ENCODE measurements around the gene CDHR2. TPM values are rescaled to one million over a fixed set of nuclear protein-coding genes. Genes with fewer than 3 reads are reported as not detected.

CDHR2 gene
- total RNA-seq, 3 donors from 2014 or later (not counting 1 experiment from before 2014, with no cell fraction given) = 0.75 to 2.2 (median 1.8) TPM

DNA sequence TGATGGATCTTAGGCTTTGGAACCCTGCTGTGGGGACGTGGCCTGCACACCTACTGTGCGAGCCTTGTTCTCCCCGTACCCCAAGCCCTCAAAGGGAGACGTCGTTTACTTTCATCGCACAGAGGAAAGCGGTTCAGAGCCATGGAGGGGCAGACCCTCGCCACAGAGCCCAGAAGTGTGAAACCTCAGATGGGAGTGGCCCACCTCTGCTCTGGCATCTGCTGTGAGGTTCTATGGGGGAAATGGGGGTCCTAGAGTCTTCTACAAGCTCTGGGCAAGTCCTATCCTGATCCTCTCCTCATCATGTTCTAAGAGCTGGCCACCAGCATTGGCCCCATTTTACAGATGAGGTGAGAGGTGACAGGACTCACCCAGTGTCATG, 8.2 kb upstream of the CDHR2 start:
- 14% methylated on average over 8 of the region's 8 CpGs for whole genome bisulfite sequencing (ENCODE audit: insufficient coverage)
- Histone ChIP-seq H3K27ac (ENCODE audit: low read length) (peak overlapping the region; percentile 89), H3K9me3 (ENCODE audit: control insufficient read depth, insufficient read depth, low read length) (no peaks in the 10 kb centered on the region), H3K4me3 (ENCODE audit: low read length) (peak overlapping the region; percentile 67), H3K36me3 (ENCODE audit: control insufficient read depth, insufficient read depth, low read length) (no peaks in the 10 kb centered on the region), H3K27me3 (ENCODE audit: control insufficient read depth, insufficient read depth, low read length) (no peaks in the 10 kb centered on the region), H3K4me1 (ENCODE audit: control insufficient read depth, insufficient read depth, low read length) (peaks cover 63% of the 10 kb centered on the region)
- ATAC-seq = no peak
- peak; percentile 44 to 70 for DNase-seq
- intact Hi-C loops (cut with micrococcal nuclease) = no loop called here
- H3K4me3 Mint-ChIP-seq = peak overlapping the region; percentile 88
- no peaks in the 10 kb centered on the region for H3K27me3 Mint-ChIP-seq (ENCODE audit: low read depth in 2 of 2)
- no peaks in the 10 kb centered on the region for H3K9me3 Mint-ChIP-seq
- no peaks in the 10 kb centered on the region for H3K36me3 Mint-ChIP-seq
- peaks cover 56 to 61% of the 10 kb centered on the region in 2 donors for H3K4me1 Mint-ChIP-seq
- TF ChIP-seq, protein P1, sequence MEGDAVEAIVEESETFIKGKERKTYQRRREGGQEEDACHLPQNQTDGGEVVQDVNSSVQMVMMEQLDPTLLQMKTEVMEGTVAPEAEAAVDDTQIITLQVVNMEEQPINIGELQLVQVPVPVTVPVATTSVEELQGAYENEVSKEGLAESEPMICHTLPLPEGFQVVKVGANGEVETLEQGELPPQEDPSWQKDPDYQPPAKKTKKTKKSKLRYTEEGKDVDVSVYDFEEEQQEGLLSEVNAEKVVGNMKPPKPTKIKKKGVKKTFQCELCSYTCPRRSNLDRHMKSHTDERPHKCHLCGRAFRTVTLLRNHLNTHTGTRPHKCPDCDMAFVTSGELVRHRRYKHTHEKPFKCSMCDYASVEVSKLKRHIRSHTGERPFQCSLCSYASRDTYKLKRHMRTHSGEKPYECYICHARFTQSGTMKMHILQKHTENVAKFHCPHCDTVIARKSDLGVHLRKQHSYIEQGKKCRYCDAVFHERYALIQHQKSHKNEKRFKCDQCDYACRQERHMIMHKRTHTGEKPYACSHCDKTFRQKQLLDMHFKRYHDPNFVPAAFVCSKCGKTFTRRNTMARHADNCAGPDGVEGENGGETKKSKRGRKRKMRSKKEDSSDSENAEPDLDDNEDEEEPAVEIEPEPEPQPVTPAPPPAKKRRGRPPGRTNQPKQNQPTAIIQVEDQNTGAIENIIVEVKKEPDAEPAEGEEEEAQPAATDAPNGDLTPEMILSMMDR (IDR thresholded peaks at IDR 0.05) = no peak
- peak overlapping the region; percentile 99 to 100 for H3K27ac Mint-ChIP-seq

DNA sequence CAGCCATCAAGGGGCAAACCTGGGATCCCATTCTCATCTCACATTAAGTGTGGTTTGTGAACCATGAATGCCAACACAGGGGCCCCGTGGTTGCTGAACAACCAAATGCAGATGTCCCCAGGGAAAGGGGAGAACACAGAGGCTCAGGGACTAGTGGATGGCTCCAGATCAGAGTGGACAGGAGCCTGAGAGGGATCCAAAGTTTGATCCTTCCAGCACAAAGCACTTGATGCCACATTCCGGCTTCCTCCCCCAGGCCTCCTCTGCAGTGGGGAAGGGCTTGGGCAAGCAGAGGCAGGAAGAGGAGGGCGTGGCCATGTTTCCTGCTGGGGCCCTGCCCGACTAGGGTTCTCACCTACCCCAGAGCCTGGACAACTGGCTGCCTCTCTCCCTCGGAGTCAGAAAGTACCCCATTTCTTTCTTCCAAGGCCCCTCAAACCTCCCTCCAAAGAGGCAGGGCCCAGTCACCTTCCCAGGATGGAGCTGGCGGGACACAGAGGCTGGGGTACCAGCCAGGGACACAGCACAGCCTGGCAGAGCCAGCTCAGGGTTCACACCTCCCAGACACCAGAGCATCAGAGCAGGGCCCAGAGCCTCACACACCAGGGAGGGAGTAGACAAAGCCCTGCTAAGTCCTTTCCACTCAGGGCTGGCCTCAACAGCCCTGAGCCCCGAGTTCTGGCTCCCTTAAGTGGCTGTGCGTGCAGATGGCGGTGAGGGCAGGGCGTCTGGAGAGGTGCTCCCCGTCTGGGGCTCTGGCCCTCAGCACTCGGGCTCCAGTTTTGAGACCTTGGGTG, 7.6 kb upstream of the CDHR2 start:
- DNase-seq (peak; percentile 41 to 87), ATAC-seq (peak in 1 of 3 donors; percentile 6)
- Histone ChIP-seq H3K9me3 (ENCODE audit: control insufficient read depth, insufficient read depth, low read length) (no peaks in the 10 kb centered on the region), H3K4me3 (ENCODE audit: low read length) (peak overlapping the region; percentile 67), H3K27me3 (ENCODE audit: control insufficient read depth, insufficient read depth, low read length) (no peaks in the 10 kb centered on the region), H3K36me3 (ENCODE audit: control insufficient read depth, insufficient read depth, low read length) (no peaks in the 10 kb centered on the region), H3K27ac (ENCODE audit: low read length) (peak overlapping the region; percentile 89), H3K4me1 (ENCODE audit: control insufficient read depth, insufficient read depth, low read length) (peaks cover 63% of the 10 kb centered on the region)
- H3K4me3 Mint-ChIP-seq = peak overlapping the region; percentile 88
- intact Hi-C loops (cut with micrococcal nuclease) = no loop called here
- 10% methylated on average over 12 of the region's 12 CpGs for WGBS (ENCODE audit: insufficient coverage)
- no peaks in the 10 kb centered on the region for H3K36me3 Mint-ChIP-seq
- TF ChIP-seq, protein P1 (IDR thresholded peaks at IDR 0.05) = no peak
- H3K4me1 Mint-ChIP-seq = peaks cover 54 to 61% of the 10 kb centered on the region in 2 donors
- H3K9me3 Mint-ChIP-seq = no peaks in the 10 kb centered on the region
- H3K27me3 Mint-ChIP-seq (ENCODE audit: low read depth in 2 of 2) = no peaks in the 10 kb centered on the region
- peak overlapping the region; percentile 99 to 100 for H3K27ac Mint-ChIP-seq

DNA sequence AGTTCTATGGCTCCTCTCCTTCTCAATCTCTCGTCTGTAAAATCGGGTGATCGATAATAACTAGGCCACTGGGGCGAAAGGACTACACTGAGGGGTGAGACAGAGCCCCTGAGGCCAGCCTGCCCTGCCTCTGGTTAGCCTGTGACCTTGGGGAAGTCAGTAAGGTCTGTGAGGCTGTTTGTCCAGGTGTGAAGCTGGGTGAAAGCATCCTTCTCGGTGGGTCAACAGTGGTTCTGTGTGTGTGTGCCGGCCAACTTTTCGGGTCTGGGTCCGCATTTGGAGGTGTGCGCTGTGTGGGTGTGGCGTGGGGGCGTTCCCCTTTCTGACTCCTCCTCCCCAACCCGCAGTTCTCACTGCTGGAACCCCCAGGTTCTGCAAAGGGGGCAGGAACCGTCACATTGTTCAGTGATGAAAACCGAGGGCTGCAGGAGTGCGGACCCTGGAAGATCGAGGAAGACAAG, 7.0 kb upstream of the CDHR2 start:
- WGBS (ENCODE audit: insufficient coverage) = 8% methylated on average over 12 of the region's 16 CpGs
- no peaks in the 10 kb centered on the region for H3K9me3 Mint-ChIP-seq
- DNase-seq (peak; percentile 52 to 79), ATAC-seq (no peak)
- TF ChIP-seq, protein P1 (IDR thresholded peaks at IDR 0.05) = no peak
- Histone ChIP-seq H3K9me3 (ENCODE audit: control insufficient read depth, insufficient read depth, low read length) (no peaks in the 10 kb centered on the region), H3K4me3 (ENCODE audit: low read length) (peak overlapping the region; percentile 67), H3K27me3 (ENCODE audit: control insufficient read depth, insufficient read depth, low read length) (no peaks in the 10 kb centered on the region), H3K36me3 (ENCODE audit: control insufficient read depth, insufficient read depth, low read length) (no peaks in the 10 kb centered on the region), H3K27ac (ENCODE audit: low read length) (peak overlapping the region; percentile 89), H3K4me1 (ENCODE audit: control insufficient read depth, insufficient read depth, low read length) (peaks cover 63% of the 10 kb centered on the region)
- intact Hi-C loops (cut with micrococcal nuclease) = no loop called here
- peak overlapping the region; percentile 88 for H3K4me3 Mint-ChIP-seq
- H3K4me1 Mint-ChIP-seq = peaks cover 54 to 61% of the 10 kb centered on the region in 2 donors
- H3K27me3 Mint-ChIP-seq (ENCODE audit: low read depth in 2 of 2) = no peaks in the 10 kb centered on the region
- peak overlapping the region; percentile 99 to 100 for H3K27ac Mint-ChIP-seq
- no peaks in the 10 kb centered on the region for H3K36me3 Mint-ChIP-seq
